H9 (cell line): ENCODE results near the gene CYB5B. TPM values are rescaled to one million over a fixed set of nuclear protein-coding genes. Genes with fewer than 3 reads are reported as not detected.

ENCODE experiments used
- DNase-seq: peaks from one replicate; pipeline ENCODE4 v3.0.0-alpha.2; 2017
- H2AFZ ChIP-seq: one replicate; pipeline ENCODE4 v1.6.1; 2013; ENCODE audit warnings: mild to moderate bottlenecking, low read length, control low read depth, moderate library complexity
- H2AK5ac ChIP-seq: 2 replicates; pipeline ENCODE4 v1.6.1; 2013; ENCODE audit warnings: low read length, control low read depth, mixed read lengths; ENCODE audit not compliant: insufficient read length
- H2BK120ac ChIP-seq: one replicate; pipeline ENCODE4 v1.6.1; 2013; ENCODE audit warnings: low read depth, mild to moderate bottlenecking, low read length, control low read depth, inconsistent platforms; ENCODE audit not compliant: poor library complexity, severe bottlenecking
- H2BK12ac ChIP-seq: 2 replicates; pipeline ENCODE4 v1.6.1; 2013; ENCODE audit warnings: low read length, control low read depth, mixed read lengths, low read depth; ENCODE audit not compliant: insufficient read length
- H2BK15ac ChIP-seq: 2 replicates; pipeline ENCODE4 v1.6.1; 2013; ENCODE audit warnings: low read depth, low read length, control low read depth
- H2BK20ac ChIP-seq: one replicate; pipeline ENCODE4 v1.6.1; 2013; ENCODE audit warnings: low read depth, mild to moderate bottlenecking, low read length, control low read depth, inconsistent platforms; ENCODE audit not compliant: poor library complexity, severe bottlenecking
- H2BK5ac ChIP-seq: 2 replicates; pipeline ENCODE4 v1.6.1; 2013; ENCODE audit warnings: low read length, control low read depth, mixed read lengths; ENCODE audit not compliant: insufficient read length
- H3K14ac ChIP-seq: 2 replicates; pipeline ENCODE4 v1.6.1; 2013; ENCODE audit warnings: low read length, control low read depth; ENCODE audit not compliant: insufficient read depth
- H3K18ac ChIP-seq: 2 replicates; pipeline ENCODE4 v1.6.1; 2013; ENCODE audit warnings: low read depth, mild to moderate bottlenecking, mixed read lengths, low read length, control low read depth; ENCODE audit not compliant: insufficient read length
- H3K23ac ChIP-seq: 2 replicates; pipeline ENCODE4 v1.6.1; 2013; ENCODE audit warnings: low read length, control low read depth, mixed read lengths, low read depth; ENCODE audit not compliant: insufficient read length
- H3K23me2 ChIP-seq: 2 replicates; pipeline ENCODE4 v1.6.1; 2013; ENCODE audit warnings: low read depth, mild to moderate bottlenecking, mixed read lengths, low read length, control low read depth; ENCODE audit not compliant: insufficient read length, poor library complexity, severe bottlenecking
- H3K27ac ChIP-seq: 2 replicates; pipeline ENCODE4 v1.5.1; 2013; ENCODE audit warnings: low read length, control low read depth, mixed read lengths, low read depth; ENCODE audit not compliant: insufficient read length
- H3K27me3 ChIP-seq: 2 replicates; pipeline ENCODE4 v1.6.1; 2013; ENCODE audit warnings: low read length, control low read depth, inconsistent platforms; ENCODE audit not compliant: insufficient read depth
- H3K4ac ChIP-seq: 2 replicates; pipeline ENCODE4 v1.6.1; 2013; ENCODE audit warnings: low read depth, mild to moderate bottlenecking, control low read depth, inconsistent platforms, low read length, moderate library complexity
- H3K4me1 ChIP-seq: 2 replicates; pipeline ENCODE4 v1.6.1; 2013; ENCODE audit warnings: low read length, control low read depth, inconsistent platforms; ENCODE audit not compliant: insufficient read depth
- H3K4me2 ChIP-seq: 2 replicates; pipeline ENCODE4 v1.6.1; 2013; ENCODE audit warnings: low read length, control low read depth, mixed read lengths; ENCODE audit not compliant: insufficient read length, insufficient read depth
- H3K56ac ChIP-seq: 2 replicates; pipeline ENCODE4 v1.6.1; 2013; ENCODE audit warnings: low read depth, mild to moderate bottlenecking, mixed read lengths, low read length, control low read depth; ENCODE audit not compliant: insufficient read length
- H3K79me1 ChIP-seq: 2 replicates; pipeline ENCODE4 v1.6.1; 2013; ENCODE audit warnings: low read depth, mild to moderate bottlenecking, moderate library complexity, low read length, control low read depth, inconsistent platforms; ENCODE audit not compliant: insufficient read depth, poor library complexity, severe bottlenecking
- H3K79me2 ChIP-seq: 2 replicates; pipeline ENCODE4 v1.6.1; 2013; ENCODE audit warnings: low read length, control low read depth, inconsistent platforms; ENCODE audit not compliant: insufficient read depth
- H3K9ac ChIP-seq: 2 replicates; pipeline ENCODE4 v1.6.1; 2013; ENCODE audit warnings: low read length, control low read depth, mixed read lengths; ENCODE audit not compliant: insufficient read length; ENCODE audit errors: extremely low read depth
- H3K9me3 ChIP-seq: one replicate; pipeline ENCODE4 v1.6.1; 2013; ENCODE audit warnings: low read depth, low read length, inconsistent platforms; ENCODE audit not compliant: control insufficient read depth
- H3T11ph ChIP-seq: one replicate; pipeline ENCODE4 v1.6.1; 2013; ENCODE audit warnings: mild to moderate bottlenecking, low read length, control low read depth, inconsistent platforms
- H4K20me1 ChIP-seq: one replicate; pipeline ENCODE4 v1.6.1; 2013; ENCODE audit not compliant: control insufficient read depth, insufficient read length, insufficient read depth
- H4K5ac ChIP-seq: 2 replicates; pipeline ENCODE4 v1.6.1; 2013; ENCODE audit warnings: low read depth, mild to moderate bottlenecking, mixed read lengths, low read length, control low read depth; ENCODE audit not compliant: insufficient read length
- H4K8ac ChIP-seq: replicated peaks from 2 replicates; pipeline ENCODE4 v1.6.1; 2013; ENCODE audit warnings: low read length, control low read depth, mixed read lengths, low read depth; ENCODE audit not compliant: insufficient read length
- H4K91ac ChIP-seq: 2 replicates; pipeline ENCODE4 v1.6.1; 2013; ENCODE audit warnings: low read depth, mild to moderate bottlenecking, moderate library complexity, mixed read lengths, low read length, control low read depth; ENCODE audit not compliant: insufficient read length
- H3K27ac Mint-ChIP-seq, 3 experiments: 2 replicates in 2 of 3; 3 replicates in 1 of 3; pipeline ENCODE4 v1.8.0; 2020 to 2021; ENCODE audit warnings: mixed read lengths in 3 of 3, mild to moderate bottlenecking in 1 of 3, moderate library complexity in 1 of 3
- H3K27me3 Mint-ChIP-seq: 2 replicates; pipeline ENCODE4 v1.8.0; 2021; ENCODE audit warnings: low read depth, mild to moderate bottlenecking, moderate library complexity, mixed read lengths
- H3K36me3 Mint-ChIP-seq, 3 experiments: 2 replicates in 2 of 3; 3 replicates in 1 of 3; pipeline ENCODE4 v1.8.0; 2020 to 2021; ENCODE audit warnings: low read depth in 3 of 3, mixed read lengths in 3 of 3; ENCODE audit not compliant: insufficient read depth in 1 of 3
- H3K4me1 Mint-ChIP-seq, 2 experiments: 2 replicates each; pipeline ENCODE4 v1.8.0; 2020; ENCODE audit warnings: mixed read lengths in 2 of 2
- H3K4me3 Mint-ChIP-seq, 2 experiments: 2 replicates in 1 of 2; 3 replicates in 1 of 2; pipeline ENCODE4 v1.8.0; 2020 to 2021; ENCODE audit warnings: mild to moderate bottlenecking in 2 of 2, mixed read lengths in 2 of 2, moderate library complexity in 1 of 2
- H3K9me3 Mint-ChIP-seq, 2 experiments: 2 replicates in 1 of 2; 3 replicates in 1 of 2; pipeline ENCODE4 v1.8.0; 2020; ENCODE audit warnings: mild to moderate bottlenecking in 2 of 2, mixed read lengths in 2 of 2, moderate library complexity in 1 of 2
- CTCF ChIP-seq: fragments of 200-600 bp; sonication (generic); conservative IDR thresholded peaks from 3 replicates; pipeline ENCODE4 v1.8.0; 2021; ENCODE audit warnings: antibody characterized with exemption, mild to moderate bottlenecking
- WGBS: extraction: QIAGEN DNeasy Blood & Tissue Kit; methylation state at CpG from one replicate; pipeline ENCODE4 v1.1.7; 2013; ENCODE audit warnings: missing lambda C conversion rate, low lambda C conversion rate, mixed read lengths; ENCODE audit not compliant: insufficient read length; ENCODE audit errors: extremely low coverage; 5-methylcytosine and 5-hydroxymethylcytosine counted together
- total RNA-seq: library from RNA; stranded (reverse); gene quantifications from 2 replicates; pipeline ENCODE4 v1.2.1, GENCODE V29; 2021

CYB5B gene
- total RNA-seq, 1 experiment from 2014 or later, result 126 TPM

- Histone ChIP-seq H3K27ac (no peak overlapping the region), H2BK12ac (no peak overlapping the region), H3K14ac (no peak overlapping the region), H3K79me1 (no peaks in the 10 kb centered on the region), H2BK5ac (no peak overlapping the region), H2BK20ac (no peak overlapping the region), H4K20me1 (no peaks in the 10 kb centered on the region), H3K9ac (no peak overlapping the region), H2BK120ac (no peak overlapping the region), H3K79me2 (peaks cover 4% of the 10 kb centered on the region; the same call in 1 of the 2 replicates), H3K4ac (no peak overlapping the region), H3K18ac (no peak overlapping the region), H4K5ac (no peak overlapping the region), H2BK15ac (no peak overlapping the region), H3K23ac (no peak overlapping the region), H4K91ac (no peak overlapping the region), H3K4me1 (no peaks in the 10 kb centered on the region), H3K56ac (no peak overlapping the region), H3K9me3 (no peaks in the 10 kb centered on the region), H2AFZ (no peak overlapping the region), H2AK5ac (no peak overlapping the region), H4K8ac (no peak overlapping the region), H3K4me2 (no peak overlapping the region), H3T11ph (no peak overlapping the region), H3K23me2 (no peaks in the 10 kb centered on the region), H3K27me3 (no peaks in the 10 kb centered on the region)
- no peak for DNase-seq
- peak overlapping the region in 2 of 3 experiments; percentile 52 to 56; a peak in 3 of 7 replicates for H3K27ac Mint-ChIP-seq
- H3K27me3 Mint-ChIP-seq, result no peaks in the 10 kb centered on the region
- H3K36me3 Mint-ChIP-seq, result peaks cover 2 to 33% (median 17%) of the 10 kb centered on the region in 3 experiments; a peak in 6 of 7 replicates
- no peak for TF ChIP-seq CTCF
- peaks cover 0 to 3% of the 10 kb centered on the region in 2 experiments; a peak in 1 of 4 replicates for H3K4me1 Mint-ChIP-seq
- H3K4me3 Mint-ChIP-seq, result no peak overlapping the region
- H3K9me3 Mint-ChIP-seq, result no peaks in the 10 kb centered on the region
- no CpG with 5 or more reads among the region's 7 CpGs for WGBS
These were observed 11.8 kb downstream of the CYB5B start for GRCh38 chr16:69435977-69436820.
